GM10248 (cell line): Measurements from ENCODE around the gene FAM83B.
"Not testable (repeated sequence)": the region's sequence is repeated elsewhere in the genome, so short reads cannot be mapped to it uniquely, and the experiment has no call there.

Source experiments
- CTCF ChIA-PET: fragments of 300-600 bp; sonication (Branson Sonifier 250); formaldehyde crosslinking; extraction: SDS; loops from one replicate; lab custom pipeline; 2021; ENCODE audit warnings: antibody characterized with exemption; lab: Yijun Ruan, JAX
- POLR2A ChIA-PET: fragments of 350-650 bp; sonication (Branson Sonifier 250); formaldehyde crosslinking; extraction: SDS; loops from one replicate; lab custom pipeline; 2020; ENCODE audit warnings: antibody characterized with exemption; lab: Yijun Ruan, JAX
- DNase-seq: peaks from one replicate; pipeline ENCODE4 v3.0.0; 2012; ENCODE audit errors: extremely low spot score
- CTCF ChIP-seq: IDR thresholded peaks from 2 replicates; pipeline ENCODE4 v1.5.1; 2012; ENCODE audit warnings: mild to moderate bottlenecking, low read depth; ENCODE audit errors: extremely low read depth, missing control alignments, control extremely low read depth

Gene FAM83B

GRCh38 chr6:54846243-54846856, at the start of gene FAM83B:
TSS of gene FAM83B (plus strand) at chr6:54846771. CDS start at chr6:54870247, 23,476 bp downstream.
- ChIA-PET POLR2A (no interaction called here), CTCF (no interaction called here)
- no peak for DNase-seq
- TF ChIP-seq CTCF, result no peak

- DNase-seq, POLR2A ChIA-PET, CTCF ChIA-PET: not testable (repeated sequence)
Observed at GRCh38 chr6:54796918-54797317, 49.7 kb upstream of the FAM83B start.

- POLR2A ChIA-PET, result no interaction called here
Observed at GRCh38 chr6:54800050-54800600, 46.4 kb upstream of the FAM83B start.

GRCh38 chr6:54801244-54801643, 45.3 kb upstream of the FAM83B start:
- ChIA-PET POLR2A (no interaction called here), CTCF (no interaction called here)
- TF ChIP-seq CTCF, result no peak
- no peak for DNase-seq

More at GRCh38 chr6:54800050-54800600, 46.4 kb upstream of the FAM83B start:
- CTCF ChIA-PET, result no interaction called here
- TF ChIP-seq CTCF, result no peak
- no peak for DNase-seq

- CTCF ChIA-PET, result no interaction called here
- no peak for TF ChIP-seq CTCF
- POLR2A ChIA-PET, result no interaction called here
- no peak for DNase-seq
Observed at GRCh38 chr6:54801669-54802068, 44.9 kb upstream of the FAM83B start.

GRCh38 chr6:54802775-54803634, 43.6 kb upstream of the FAM83B start:
- ChIA-PET POLR2A (no interaction called here), CTCF (no interaction called here)
- no peak for DNase-seq
- TF ChIP-seq CTCF, result no peak
